NCI-H1092 (cell line): ENCODE results near the gene UBE2M.
"Not testable (repeated sequence)": the region's sequence is repeated elsewhere in the genome, so short reads cannot be mapped to it uniquely, and the experiment has no call there.

Experiments
- DNase-seq: peaks from one replicate; lab custom pipeline; 2025; lab: John Stamatoyannopoulos, UW

UBE2M gene

DNA sequence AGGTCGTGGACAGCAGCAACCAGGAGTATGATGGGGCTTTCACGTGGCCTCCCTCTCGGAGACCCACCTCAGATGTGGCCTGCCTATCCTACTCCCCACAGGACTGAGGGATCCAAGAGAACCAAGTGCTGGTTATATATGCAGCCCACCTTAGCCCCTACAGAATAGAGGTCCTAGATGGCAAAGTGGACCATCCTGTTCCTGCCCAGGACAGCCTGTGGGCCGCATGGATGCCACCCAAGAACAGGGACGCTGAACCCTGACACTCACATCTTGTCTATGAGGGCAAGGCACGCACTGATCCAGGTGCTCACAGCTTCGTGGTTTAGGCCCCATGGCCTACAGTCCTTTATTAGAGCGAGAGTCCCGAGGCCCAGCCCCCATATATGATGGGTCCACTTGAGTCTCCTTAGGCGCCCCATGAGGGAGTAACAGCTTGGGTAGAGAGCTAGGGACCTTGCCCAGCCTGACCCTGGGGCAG lies 45.2 kb downstream of the UBE2M start:
- DNase-seq: no peak

GRCh38 chr19:58511353-58512208 lies 46.8 kb downstream of the UBE2M start, which contains the start of gene SLC27A5:
Gene SLC27A5 (minus strand): TSS chr19:58511992. CDS start chr19:58511955, 37 bp downstream.
- no peak for DNase-seq

DNA sequence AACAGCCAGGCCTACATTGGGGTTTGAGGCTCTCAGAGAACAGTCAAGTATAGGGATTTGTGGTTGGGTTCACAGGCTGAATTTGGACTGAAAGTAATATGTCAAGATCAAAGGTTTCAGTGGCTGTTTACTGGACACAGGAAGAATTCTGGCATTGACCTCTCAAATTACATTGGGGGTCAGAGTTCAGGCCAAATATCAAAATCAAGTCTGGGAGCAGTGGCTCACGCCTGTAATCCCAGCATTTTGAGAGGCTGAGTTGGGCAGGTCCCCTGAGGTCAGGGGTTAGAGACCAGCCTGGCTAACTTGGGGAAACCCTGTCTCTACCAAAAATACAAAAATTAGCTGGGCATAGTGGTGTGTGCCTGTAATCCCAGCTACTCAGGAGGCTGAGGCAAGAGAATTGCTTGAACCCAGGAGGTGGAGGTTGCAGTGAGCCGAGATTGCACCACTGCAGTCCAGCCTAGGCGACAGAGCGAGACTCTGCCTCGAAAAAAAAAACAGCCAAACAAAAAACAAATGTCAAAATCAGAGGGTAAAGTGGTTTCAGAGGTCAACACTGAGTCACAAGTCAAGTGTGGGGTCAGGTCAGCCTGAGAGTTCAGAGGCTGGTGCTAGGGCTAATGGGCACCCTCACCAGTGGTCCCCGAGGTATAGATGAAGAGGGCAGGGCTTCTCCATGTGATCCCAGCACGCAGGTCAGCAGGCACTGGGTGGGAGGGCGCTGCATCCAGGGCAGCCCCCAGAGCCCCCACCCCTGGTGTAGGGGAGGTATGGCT lies 48.1 kb downstream of the UBE2M start:
- no peak for DNase-seq

- DNase-seq: no peak
Measured at GRCh38 chr19:58509731-58510083, 48.7 kb downstream of the UBE2M start.

DNA sequence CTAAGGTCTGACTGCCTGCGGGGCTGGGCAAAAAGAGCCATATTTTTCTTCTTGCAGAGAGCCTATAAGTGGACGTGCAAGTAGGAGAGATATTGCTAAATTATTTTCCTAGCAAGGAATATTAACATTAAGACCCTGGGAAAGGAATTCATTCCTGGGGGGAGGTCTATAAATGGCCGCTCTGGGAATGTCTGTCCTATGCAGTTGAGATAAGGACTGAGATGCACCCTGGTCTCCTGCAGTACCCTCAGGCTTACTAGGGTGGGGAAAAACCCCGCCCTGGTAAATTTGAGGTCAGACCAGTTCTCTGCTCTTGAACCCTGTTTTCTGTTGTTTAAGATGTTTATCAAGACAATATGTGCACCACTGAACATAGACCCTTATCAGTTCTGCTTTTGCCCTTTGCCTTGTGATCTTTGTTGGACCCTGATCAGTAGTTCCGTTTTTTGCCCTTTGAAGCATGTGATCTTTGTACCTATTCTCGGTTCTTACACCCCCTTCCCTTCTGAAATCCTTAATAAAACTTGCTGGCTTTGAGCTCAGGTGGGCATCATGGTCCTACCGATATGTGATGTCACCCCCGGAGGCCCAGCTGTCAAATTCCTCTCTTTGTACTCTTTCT lies 50.7 kb downstream of the UBE2M start:
- DNase-seq: not testable (repeated sequence)
